Measurements from ENCODE around the gene TADA3.

Gene TADA3

GRCh38 chr3:9809615-9810432, 17.6 kb upstream of the TADA3 start, which contains the start of gene TTLL3:
Gene TTLL3, plus strand, starts transcription at chr3:9810262. Its CDS starts 400 bp downstream, at chr3:9810662.
- peak; percentile 21 for DNase-seq (ENCODE audit: low read depth)

- DNase-seq (ENCODE audit: low read depth), result no peak
These were observed 17.0 kb upstream of the TADA3 start for GRCh38 chr3:9809239-9809614.

GRCh38 chr3:9808345-9809037, 16.2 kb upstream of the TADA3 start:
- DNase-seq (ENCODE audit: low read depth), result no peak

- DNase-seq (ENCODE audit: low read depth), result no peak
These were observed 15.7 kb upstream of the TADA3 start for GRCh38 chr3:9807981-9808344.

GRCh38 chr3:9806688-9807589, 14.7 kb upstream of the TADA3 start:
- no peak for DNase-seq (ENCODE audit: low read depth)

- no peak for DNase-seq (ENCODE audit: low read depth)
These were observed 13.9 kb upstream of the TADA3 start for GRCh38 chr3:9806137-9806536.

GRCh38 chr3:9804996-9805395, 12.7 kb upstream of the TADA3 start:
- DNase-seq (ENCODE audit: low read depth), result no peak

- DNase-seq (ENCODE audit: low read depth), result no peak
These were observed 11.2 kb upstream of the TADA3 start for GRCh38 chr3:9803494-9803893.

GRCh38 chr3:9800529-9800928, 8.3 kb upstream of the TADA3 start:
- no peak for DNase-seq (ENCODE audit: low read depth)

- no peak for DNase-seq (ENCODE audit: low read depth)
These were observed 5.1 kb upstream of the TADA3 start for GRCh38 chr3:9797196-9797945.

- no peak for DNase-seq (ENCODE audit: low read depth)
These were observed 2.9 kb upstream of the TADA3 start for GRCh38 chr3:9795207-9795606.

- no peak for DNase-seq (ENCODE audit: low read depth)
These were observed 2.1 kb upstream of the TADA3 start for GRCh38 chr3:9794400-9794799.

GRCh38 chr3:9793161-9793781, 998 bp upstream of the TADA3 start:
- DNase-seq (ENCODE audit: low read depth), result no peak

- DNase-seq (ENCODE audit: low read depth), result no peak
These were observed 376 bp downstream of the TADA3 start for GRCh38 chr3:9791790-9792404.

- DNase-seq (ENCODE audit: low read depth), result no peak
These were observed 1.1 kb downstream of the TADA3 start for GRCh38 chr3:9791127-9791526.

GRCh38 chr3:9787714-9788113, 4.6 kb downstream of the TADA3 start:
- no peak for DNase-seq (ENCODE audit: low read depth)

- DNase-seq (ENCODE audit: low read depth), result no peak
These were observed 5.2 kb downstream of the TADA3 start for GRCh38 chr3:9786825-9787669.

- no peak for DNase-seq (ENCODE audit: low read depth)
These were observed 6.0 kb downstream of the TADA3 start for GRCh38 chr3:9786209-9786739.

- no peak for DNase-seq (ENCODE audit: low read depth)
These were observed 6.7 kb downstream of the TADA3 start for GRCh38 chr3:9785602-9786001.

- DNase-seq (ENCODE audit: low read depth), result no peak
These were observed 7.3 kb downstream of the TADA3 start for GRCh38 chr3:9784965-9785364.

All from stimulated activated CD8-positive, alpha-beta memory T cell treated with anti-CD3 and anti-CD28 coated beads, Interleukin-4, amount 100 ng/mL, for 24 hours (primary cell).